Measurements from ENCODE around the gene PROKR1.
"Not testable (repeated sequence)": the region's sequence is repeated elsewhere in the genome, so short reads cannot be mapped to it uniquely, and the experiment has no call there.

Gene PROKR1

DNA sequence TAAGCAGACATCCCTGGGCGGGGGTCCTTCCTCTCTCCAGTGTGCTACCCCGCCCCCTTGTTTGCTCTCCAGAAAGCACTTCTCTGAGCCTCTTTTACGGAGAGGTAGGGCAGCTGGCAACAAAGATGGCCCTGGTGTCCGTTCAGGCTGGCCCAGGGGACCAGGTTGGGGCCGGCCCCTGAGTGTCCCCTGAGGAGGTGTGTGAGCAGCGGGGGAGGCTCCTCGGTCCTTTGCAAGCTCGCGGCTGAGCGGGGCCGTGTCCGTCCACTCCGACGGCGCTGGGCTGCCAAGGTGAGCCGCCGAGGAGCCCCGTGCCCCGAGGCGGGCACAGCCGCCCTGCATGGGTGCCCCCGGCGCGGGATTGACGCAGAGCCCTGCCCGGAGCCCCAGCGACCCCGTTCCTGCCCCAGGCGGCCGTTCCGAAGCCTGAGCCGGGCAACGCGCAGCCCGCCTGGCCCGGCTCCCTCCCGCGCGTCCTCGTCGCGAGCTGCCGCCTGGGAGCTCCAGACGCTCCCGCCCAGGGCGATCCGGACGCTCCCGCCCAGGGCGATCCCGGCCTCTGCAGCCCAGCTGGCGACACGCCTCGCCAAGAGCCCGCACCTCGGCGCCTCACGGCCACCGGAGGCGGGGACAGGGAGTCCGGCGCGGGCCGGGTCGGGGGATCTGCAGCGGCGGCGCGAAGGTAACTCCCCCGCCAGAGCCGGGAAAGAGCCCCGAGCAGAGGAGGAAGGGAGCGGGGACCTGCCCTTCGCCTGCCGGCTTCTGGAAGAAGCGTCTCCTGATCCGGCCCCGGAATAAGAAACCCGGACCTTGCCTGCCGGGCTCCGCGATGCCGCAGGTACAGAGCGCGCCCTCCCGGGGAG lies at the start of gene PROKR1:
PROKR1 (plus strand) TSS at position 569 of the 863 bp plus-strand sequence. CDS start 2,243 bp downstream, outside the sequence.
- peak; percentile 1 for DNase-seq (ENCODE audit: low spot score)

- no peak for DNase-seq (ENCODE audit: low spot score)
These were observed 49.3 kb upstream of the PROKR1 start for GRCh38 chr2:68594041-68594440.

- peak; percentile 40 for DNase-seq (ENCODE audit: low spot score)
These were observed 48.5 kb upstream of the PROKR1 start for GRCh38 chr2:68594674-68595492.

DNA sequence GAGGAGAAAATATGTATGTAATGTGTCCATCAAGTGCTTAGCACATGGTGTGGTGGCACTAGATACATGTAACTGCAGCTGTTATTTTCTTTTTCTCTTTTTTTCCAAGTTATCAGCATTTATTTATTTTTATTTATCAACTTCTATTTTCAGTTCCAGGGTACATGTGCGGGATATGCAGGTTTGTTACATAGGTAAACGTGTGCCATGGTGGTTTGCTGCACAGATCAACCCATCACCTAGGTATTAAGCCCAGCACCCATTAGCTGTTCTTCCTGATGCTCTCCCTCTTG lies 47.9 kb upstream of the PROKR1 start:
- not testable (repeated sequence) for DNase-seq (ENCODE audit: low spot score)

DNA sequence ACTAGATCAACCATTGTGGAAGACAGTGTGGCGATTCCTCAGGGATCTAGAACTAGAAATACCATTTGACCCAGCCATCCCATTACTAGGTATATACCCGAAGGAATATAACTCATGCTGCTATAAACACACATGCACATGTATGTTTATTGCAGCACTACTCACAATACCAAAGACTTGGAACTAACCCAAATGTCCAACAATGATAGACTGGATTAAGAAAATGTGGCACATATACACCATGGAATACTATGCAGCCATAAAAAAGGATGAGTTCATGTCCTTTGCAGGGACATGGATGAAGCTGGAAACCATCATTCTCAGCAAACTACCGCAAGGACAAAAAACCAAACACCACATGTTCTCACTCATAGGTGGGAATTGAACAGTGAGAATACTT lies 42.9 kb upstream of the PROKR1 start:
- not testable (repeated sequence) for DNase-seq (ENCODE audit: low spot score)

- no peak for DNase-seq (ENCODE audit: low spot score)
These were observed 40.3 kb upstream of the PROKR1 start for GRCh38 chr2:68603059-68603458.

DNA sequence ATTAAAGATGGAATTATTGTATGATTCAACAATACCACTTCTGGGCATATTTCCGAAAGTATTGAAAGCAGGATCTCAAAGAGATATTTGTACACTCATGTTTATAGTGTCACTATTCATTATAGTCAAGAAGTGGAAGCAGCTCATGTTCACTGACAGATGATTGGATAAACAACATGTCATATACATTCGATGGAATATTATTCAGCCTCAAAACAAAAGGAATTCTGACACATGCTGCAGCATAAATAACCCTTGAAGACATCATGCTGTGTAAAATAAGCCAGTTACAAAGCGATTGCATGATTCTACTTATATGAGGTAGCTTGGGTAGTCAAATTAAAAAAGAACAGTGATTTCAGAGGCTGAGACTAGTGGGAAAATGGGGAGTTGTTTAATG lies 39.3 kb upstream of the PROKR1 start:
- DNase-seq (ENCODE audit: low spot score) = no peak

DNA sequence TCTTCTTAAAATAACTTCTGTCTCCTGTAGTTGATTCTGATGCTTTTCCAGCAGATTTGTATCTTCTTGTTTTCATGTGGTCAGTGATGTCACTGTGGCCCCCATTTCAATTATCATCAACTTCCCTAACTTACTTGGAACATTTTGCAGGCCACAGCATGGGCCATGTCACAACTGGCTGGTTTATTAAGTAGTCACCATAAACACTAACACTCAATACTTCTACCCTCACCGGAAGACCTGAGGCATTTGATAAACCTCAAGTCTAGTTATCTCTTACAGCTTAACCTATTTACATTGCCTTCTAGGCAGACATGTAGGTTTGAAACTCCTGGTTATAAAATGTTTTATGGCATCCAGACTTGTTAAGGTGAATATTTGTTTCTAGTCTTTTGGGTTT lies 37.4 kb upstream of the PROKR1 start:
- no peak for DNase-seq (ENCODE audit: low spot score)

DNA sequence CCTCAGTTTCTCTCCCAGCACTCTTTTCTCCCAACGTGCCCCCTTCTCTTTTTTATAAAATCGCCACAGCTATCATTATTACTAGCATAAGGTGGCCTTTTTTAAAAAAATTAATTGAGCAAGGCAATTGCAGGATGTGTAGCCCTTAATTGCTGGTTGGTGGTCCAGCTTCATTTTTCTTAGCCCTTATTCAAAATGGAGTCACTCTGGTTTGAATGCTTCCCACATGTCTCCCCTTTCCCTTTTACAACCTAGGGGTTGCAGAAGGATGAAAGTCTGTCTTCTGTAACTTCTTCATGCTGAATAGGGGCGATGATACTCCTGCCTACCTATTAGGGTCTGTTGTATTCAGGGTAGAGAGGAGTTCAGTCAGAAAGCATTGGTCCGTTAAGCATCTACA lies 36.6 kb upstream of the PROKR1 start:
- no peak for DNase-seq (ENCODE audit: low spot score)

DNA sequence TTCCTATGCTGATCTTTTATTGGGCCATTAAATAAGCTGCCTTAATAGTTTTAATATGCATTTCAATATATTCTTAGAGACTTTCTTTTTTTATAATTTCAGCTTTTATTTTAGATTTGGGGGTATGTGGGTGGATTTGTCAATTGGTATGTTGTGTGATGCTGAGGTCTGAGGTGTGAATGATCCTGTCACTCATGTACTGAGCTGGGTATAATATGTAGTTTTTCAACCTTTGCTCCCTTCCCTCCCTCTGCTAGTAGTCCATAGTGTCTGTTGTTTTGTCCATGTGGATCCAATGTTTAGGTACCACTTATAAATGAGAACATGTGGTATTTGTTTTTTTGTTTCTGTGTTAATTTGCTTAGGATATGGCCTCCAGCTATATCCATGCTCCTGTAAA lies 35.5 kb upstream of the PROKR1 start:
- no peak for DNase-seq (ENCODE audit: low spot score)

DNA sequence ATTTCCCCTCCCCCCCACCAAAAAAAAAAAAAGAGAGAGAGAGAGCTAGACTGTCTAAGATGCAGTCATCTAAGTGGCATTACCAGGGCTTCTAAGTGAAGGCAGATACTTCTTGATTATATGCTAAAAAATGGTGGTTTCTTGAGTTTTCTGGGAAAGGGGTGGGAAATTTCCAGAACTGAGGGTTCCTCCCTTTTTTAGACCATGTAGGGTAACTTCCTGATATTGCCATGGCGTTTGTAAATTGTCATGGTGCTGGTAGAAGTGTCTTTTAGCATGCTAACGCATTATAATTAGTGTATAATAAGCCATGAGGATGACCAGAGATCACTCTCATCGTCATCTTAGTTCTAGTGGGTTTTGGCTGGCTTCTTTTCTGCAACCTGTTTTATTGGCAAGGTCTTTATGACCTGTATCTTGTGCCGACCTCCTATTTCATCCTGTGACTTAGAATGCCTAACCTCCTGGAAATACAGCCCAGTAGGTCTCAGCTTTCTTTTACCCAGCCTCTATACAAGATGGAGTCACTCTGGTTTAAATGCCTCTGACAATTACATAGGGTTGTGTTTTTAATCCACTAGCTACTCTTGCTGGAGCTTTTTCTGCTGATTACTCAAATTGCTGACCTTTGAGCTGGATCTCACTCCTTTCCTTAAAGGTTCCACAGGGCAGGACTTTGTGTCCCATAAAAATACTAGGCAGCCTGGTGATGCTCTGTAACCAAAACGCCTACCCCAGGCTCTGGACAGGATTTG lies 30.4 kb upstream of the PROKR1 start:
- DNase-seq (ENCODE audit: low spot score) = no peak

GRCh38 chr2:68620772-68621171 lies 22.6 kb upstream of the PROKR1 start:
- no peak for DNase-seq (ENCODE audit: low spot score)

GRCh38 chr2:68623820-68624219 lies 19.6 kb upstream of the PROKR1 start:
- DNase-seq (ENCODE audit: low spot score) = no peak

DNA sequence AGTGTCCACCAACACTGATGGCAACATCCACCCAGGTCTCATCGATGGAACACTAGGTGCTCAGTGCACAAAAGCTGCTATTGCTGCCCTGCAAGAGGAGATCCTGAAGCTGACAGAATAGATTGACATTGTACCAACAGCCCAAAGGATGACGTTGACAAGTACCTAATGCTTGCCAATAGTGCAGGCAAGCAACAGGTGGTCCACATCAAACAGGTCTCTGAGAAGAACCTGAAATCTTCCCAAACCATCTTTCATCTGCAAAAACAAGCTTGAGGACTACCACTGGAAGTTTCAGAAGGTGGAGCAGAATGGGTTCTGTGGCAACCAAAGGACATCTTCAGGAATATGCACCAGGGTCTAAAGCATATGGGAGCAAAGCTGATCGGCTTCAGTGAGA lies 15.8 kb upstream of the PROKR1 start:
- no peak for DNase-seq (ENCODE audit: low spot score)

DNA sequence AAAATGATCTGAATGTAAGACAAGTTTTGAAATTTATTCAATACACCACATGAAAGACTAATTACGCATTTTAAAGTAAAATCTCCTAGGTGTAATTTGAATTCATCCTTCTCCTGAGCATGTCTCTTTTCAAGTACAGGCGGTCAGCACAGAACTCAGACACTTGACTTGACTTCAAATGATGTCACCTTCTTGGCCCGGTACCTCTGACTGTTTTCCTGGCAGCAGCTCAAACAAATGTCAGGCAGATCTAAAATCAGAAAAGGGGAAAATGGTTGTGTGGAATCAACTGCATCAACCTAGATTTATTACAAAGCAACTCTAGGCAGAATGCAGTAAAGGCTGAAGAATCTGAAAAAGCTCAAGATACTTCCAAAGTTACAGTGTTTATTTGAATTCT lies 11.4 kb upstream of the PROKR1 start:
- DNase-seq (ENCODE audit: low spot score) = no peak

- no peak for DNase-seq (ENCODE audit: low spot score)
These were observed 6.3 kb upstream of the PROKR1 start for GRCh38 chr2:68637047-68637446.

DNA sequence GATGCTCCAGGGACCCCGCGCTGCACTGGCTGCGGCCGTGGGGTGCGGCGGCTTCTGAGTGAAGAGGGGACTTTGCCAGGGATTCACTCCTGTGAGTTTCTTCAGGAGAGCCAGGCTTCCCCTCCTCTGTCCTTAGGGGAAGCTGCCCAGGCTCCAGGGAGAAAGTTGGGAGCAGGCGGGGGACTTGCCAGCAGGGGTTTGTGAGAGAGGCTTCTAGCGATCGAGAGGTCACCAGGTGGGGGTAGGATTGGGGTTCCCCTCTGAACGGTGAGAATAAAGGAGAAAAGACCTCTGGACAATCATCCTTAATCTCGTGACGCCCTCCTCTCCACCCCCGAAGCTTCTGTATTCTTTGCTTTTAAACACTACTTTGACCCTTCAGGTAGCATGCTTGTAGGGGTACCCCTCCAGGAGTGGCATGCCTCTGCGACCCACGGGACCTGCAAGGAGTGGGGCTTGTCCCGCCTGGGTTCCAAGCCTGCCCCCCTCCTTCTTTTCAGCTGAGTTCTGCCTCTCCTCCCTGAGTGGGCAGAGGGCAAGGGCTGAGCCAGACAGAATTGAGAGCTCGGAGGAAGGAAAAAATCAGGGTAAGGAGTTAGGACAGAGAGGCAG lies 601 bp downstream of the PROKR1 start:
- no peak for DNase-seq (ENCODE audit: low spot score)

DNA sequence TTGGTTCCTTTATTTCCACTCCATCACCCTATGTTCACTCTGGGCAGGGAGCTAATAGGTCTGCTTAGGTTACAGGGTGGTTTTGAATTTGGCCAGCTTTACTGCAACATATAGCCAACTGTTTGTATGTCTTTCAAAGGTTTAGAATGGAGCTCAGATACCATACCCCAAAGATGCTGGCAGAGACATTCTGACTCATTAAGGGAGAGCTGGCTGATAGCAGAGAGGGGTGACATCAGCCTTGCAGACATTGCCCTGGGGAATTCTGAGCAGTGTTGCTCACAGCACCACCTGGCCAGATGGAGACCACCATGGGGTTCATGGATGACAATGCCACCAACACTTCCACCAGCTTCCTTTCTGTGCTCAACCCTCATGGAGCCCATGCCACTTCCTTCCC lies 2.1 kb downstream of the PROKR1 start:
- no peak for DNase-seq (ENCODE audit: low spot score)

DNA sequence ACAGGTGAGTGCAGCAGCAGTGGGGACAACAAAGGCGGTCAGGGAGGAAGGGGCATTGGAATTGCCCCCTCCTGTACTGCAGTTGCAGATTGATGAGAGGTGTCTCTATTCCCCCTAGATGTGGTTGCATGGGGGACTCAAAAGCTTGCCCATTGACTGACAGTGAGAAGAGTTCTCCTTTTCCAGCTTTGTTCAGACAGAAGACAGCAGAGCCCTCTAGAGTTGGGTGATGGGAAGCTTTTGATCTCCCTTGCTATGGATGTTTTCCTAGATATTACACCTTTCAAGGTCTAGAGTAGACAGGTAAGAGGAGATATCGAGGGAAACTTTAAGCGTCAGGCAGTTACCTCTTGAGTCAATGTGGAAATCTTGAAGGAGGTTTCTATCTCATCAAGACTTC lies 2.9 kb downstream of the PROKR1 start:
- DNase-seq (ENCODE audit: low spot score) = no peak

GRCh38 chr2:68650645-68651044 lies 7.3 kb downstream of the PROKR1 start:
- no peak for DNase-seq (ENCODE audit: low spot score)

DNA sequence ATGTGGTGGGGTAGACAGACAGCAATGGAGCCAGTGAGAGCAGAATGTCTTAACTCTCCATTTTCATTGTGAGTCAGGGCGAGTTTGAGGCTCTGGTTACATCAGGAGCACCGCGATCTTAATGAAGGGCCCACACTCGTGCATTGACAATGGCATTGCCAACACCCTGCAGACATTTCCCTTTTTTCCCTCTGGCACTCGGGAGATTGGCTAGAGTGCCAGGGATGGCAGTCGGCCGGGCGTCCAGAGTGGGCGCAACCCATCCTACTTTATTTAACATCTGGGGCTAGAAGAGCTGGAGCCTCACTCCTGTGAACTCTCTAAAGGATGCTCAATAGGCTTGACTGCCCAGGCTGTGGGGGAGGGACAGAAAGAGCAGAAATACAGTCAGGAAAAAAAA lies 9.7 kb downstream of the PROKR1 start:
- no peak for DNase-seq (ENCODE audit: low spot score)

GRCh38 chr2:68653538-68653982 lies 10.2 kb downstream of the PROKR1 start:
- no peak for DNase-seq (ENCODE audit: low spot score)

Measured in LoVo (cell line).